ENCODE data around the gene MCL1.
A peak's percentile ranks its signal among the peaks of the same experiment; 100 is the strongest.

Gene MCL1

GRCh38 chr1:150552128-150552910 is 27.1 kb downstream of the MCL1 start:
- H3K27ac ChIP-seq = peak overlapping the region; percentile 100
- ChIA-PET POLR2A (ENCODE audit: low non-redundant PET) (interaction anchor here (0.6 kb wide), 1 partner anchor 28 kb away, joined by 4 read pairs; no protein-coding TSS in a partner anchor), CTCF (interaction anchor here (0.5 to 1.6 kb wide), 3 partner anchors 8 to 564 kb away, joined by 4 to 7 read pairs (median 5); no protein-coding TSS in a partner anchor)
- peak; percentile 90 for DNase-seq (ENCODE audit: low spot score)
- TF ChIP-seq CTCF (conservative IDR thresholded peaks at IDR 0.05; ENCODE audit: low read depth) = no peak

- ChIA-PET CTCF (interaction anchor here (0.8 to 1.6 kb wide), 2 partner anchors 8 to 48 kb away, joined by 4 to 7 read pairs; no protein-coding TSS in a partner anchor), POLR2A (ENCODE audit: low non-redundant PET) (interaction anchor here (0.6 kb wide), 2 partner anchors 29 to 409 kb away, joined by 4 read pairs; no protein-coding TSS in a partner anchor)
- peak overlapping the region; percentile 100 for H3K27ac ChIP-seq
- no peak for TF ChIP-seq CTCF (conservative IDR thresholded peaks at IDR 0.05; ENCODE audit: low read depth)
- no peak for DNase-seq (ENCODE audit: low spot score)
Observed at GRCh38 chr1:150551784-150552127, 27.7 kb downstream of the MCL1 start.

GRCh38 chr1:150551051-150551783 is 28.2 kb downstream of the MCL1 start:
- TF ChIP-seq CTCF (conservative IDR thresholded peaks at IDR 0.05; ENCODE audit: low read depth) = no peak
- H3K27ac ChIP-seq = peak overlapping the region; percentile 100
- ChIA-PET CTCF (interaction anchor here (0.6 to 1.6 kb wide), 2 partner anchors 8 to 9 kb away, joined by 4 to 7 read pairs; no protein-coding TSS in a partner anchor), POLR2A (ENCODE audit: low non-redundant PET) (interaction anchor here (0.6 kb wide), 1 partner anchor 410 kb away, joined by 4 read pairs; no protein-coding TSS in a partner anchor)
- no peak for DNase-seq (ENCODE audit: low spot score)

GRCh38 chr1:150550222-150551050 is 29.0 kb downstream of the MCL1 start:
- TF ChIP-seq CTCF (conservative IDR thresholded peaks at IDR 0.05; ENCODE audit: low read depth) = no peak
- POLR2A ChIA-PET (ENCODE audit: low non-redundant PET) = interaction anchor here (0.5 kb wide), 1 partner anchor 73 kb away, joined by 3 read pairs; no protein-coding TSS in a partner anchor
- no peak for DNase-seq (ENCODE audit: low spot score)
- peak overlapping the region; percentile 100 for H3K27ac ChIP-seq
- CTCF ChIA-PET = interaction anchor here (0.6 to 1.2 kb wide), 4 partner anchors 7 to 51 kb away, joined by 3 to 4 read pairs (median 3); no protein-coding TSS in a partner anchor

- TF ChIP-seq CTCF (conservative IDR thresholded peaks at IDR 0.05; ENCODE audit: low read depth) = no peak
- ChIA-PET POLR2A (ENCODE audit: low non-redundant PET) (interaction anchor here (0.5 to 0.7 kb wide), 2 partner anchors 72 to 148 kb away, joined by 3 to 4 read pairs; partner anchors contain the start of gene GOLPH3L), CTCF (interaction anchor here (0.8 to 1.2 kb wide), 3 partner anchors 13 to 51 kb away, joined by 3 read pairs; no protein-coding TSS in a partner anchor)
- peak overlapping the region; percentile 100 for H3K27ac ChIP-seq
- DNase-seq (ENCODE audit: low spot score) = peak; percentile 67
Observed at GRCh38 chr1:150549496-150550221, 29.8 kb downstream of the MCL1 start.
